SJSA1 (cell line): ENCODE measurements around the gene NCKAP5L. TPM values are rescaled to one million over a fixed set of nuclear protein-coding genes. Genes with fewer than 3 reads are reported as not detected.
A peak's percentile ranks its signal among the peaks of the same experiment; 100 is the strongest.

Experiments used
- DNase-seq, 2 experiments: peaks; one replicate each; pipeline ENCODE4 v3.0.0-alpha.2; 2015 to 2020; ENCODE audit warnings: low spot score in 2 of 2, low read depth in 1 of 2
- H3K27ac ChIP-seq: fragments of 250-450 bp; sonication (Bioruptor Pico); 2 replicates; pipeline ENCODE4 v1.5.1; 2020; ENCODE audit warnings: mild to moderate bottlenecking, moderate library complexity
- H3K27me3 ChIP-seq: fragments of 250-450 bp; sonication (Bioruptor Pico); replicated peaks from 2 replicates; pipeline ENCODE4 v1.5.1; 2020; ENCODE audit warnings: mild to moderate bottlenecking, moderate library complexity
- H3K36me3 ChIP-seq: fragments of 250-450 bp; sonication (Bioruptor Pico); 2 replicates; pipeline ENCODE4 v1.5.1; 2020; ENCODE audit warnings: mild to moderate bottlenecking
- H3K4me1 ChIP-seq: fragments of 250-450 bp; sonication (Bioruptor Pico); replicated peaks from 2 replicates; pipeline ENCODE4 v1.6.1; 2021; ENCODE audit warnings: mild to moderate bottlenecking
- H3K4me3 ChIP-seq: fragments of 250-450 bp; sonication (Bioruptor Pico); 2 replicates; pipeline ENCODE4 v1.5.1; 2020; ENCODE audit warnings: mild to moderate bottlenecking
- H3K9me3 ChIP-seq: fragments of 250-450 bp; sonication (Bioruptor Pico); replicated peaks from 2 replicates; pipeline ENCODE4 v1.5.1; 2020; ENCODE audit warnings: mild to moderate bottlenecking
- total RNA-seq: library from RNA; depleted of rRNA; stranded (reverse); fragments of >200 nt; shearing (Covaris generic); gene quantifications from 2 replicates; pipeline ENCODE4 v1.2.3, GENCODE V29; 2014

The NCKAP5L gene
- total RNA-seq, 1 experiment from 2014 or later, result 43.5 TPM

- no peak overlapping the region for H3K27ac ChIP-seq
- no peaks in the 10 kb centered on the region for H3K4me1 ChIP-seq
- H3K27me3 ChIP-seq, result peaks cover 21% of the 10 kb centered on the region
- no peak for DNase-seq
- no peak overlapping the region for H3K4me3 ChIP-seq
- H3K9me3 ChIP-seq, result no peaks in the 10 kb centered on the region
- H3K36me3 ChIP-seq, result no peaks in the 10 kb centered on the region
These were observed 25.5 kb upstream of the NCKAP5L start for GRCh38 chr12:49853671-49854070.

- H3K36me3 ChIP-seq, result peaks cover 4% of the 10 kb centered on the region; the same call in 1 of the 2 replicates
- H3K27me3 ChIP-seq, result peaks cover 5% of the 10 kb centered on the region; the same call in 1 of the 2 replicates
- H3K4me1 ChIP-seq, result peaks cover 11% of the 10 kb centered on the region
- H3K4me3 ChIP-seq, result no peak overlapping the region
- no peaks in the 10 kb centered on the region for H3K9me3 ChIP-seq
- no peak for DNase-seq
- H3K27ac ChIP-seq, result no peak overlapping the region
These were observed 18.9 kb upstream of the NCKAP5L start for GRCh38 chr12:49847161-49847560.

- Histone ChIP-seq H3K4me1 (peaks cover 19% of the 10 kb centered on the region), H3K4me3 (no peak overlapping the region), H3K36me3 (peaks cover 4% of the 10 kb centered on the region; the same call in 1 of the 2 replicates), H3K27me3 (peaks cover 5% of the 10 kb centered on the region; the same call in 1 of the 2 replicates), H3K27ac (no peak overlapping the region), H3K9me3 (no peaks in the 10 kb centered on the region)
- DNase-seq, result no peak
These were observed 17.8 kb upstream of the NCKAP5L start for GRCh38 chr12:49846032-49846431.

- Histone ChIP-seq H3K9me3 (no peaks in the 10 kb centered on the region), H3K27ac (no peak overlapping the region), H3K27me3 (no peaks in the 10 kb centered on the region; the same call in 1 of the 2 replicates), H3K4me1 (peaks cover 19% of the 10 kb centered on the region), H3K36me3 (peaks cover 4% of the 10 kb centered on the region; the same call in 1 of the 2 replicates), H3K4me3 (no peak overlapping the region)
- no peak for DNase-seq
These were observed 15.7 kb upstream of the NCKAP5L start for GRCh38 chr12:49843876-49844437.

GRCh38 chr12:49843411-49843810, 15.2 kb upstream of the NCKAP5L start:
- Histone ChIP-seq H3K36me3 (peaks cover 5% of the 10 kb centered on the region), H3K4me3 (peak overlapping the region; percentile 64), H3K4me1 (peaks cover 19% of the 10 kb centered on the region), H3K27me3 (no peaks in the 10 kb centered on the region), H3K27ac (peak overlapping the region; percentile 50), H3K9me3 (no peaks in the 10 kb centered on the region)
- DNase-seq, result no peak

GRCh38 chr12:49842519-49843352, 14.5 kb upstream of the NCKAP5L start, which contains the start of gene BCDIN3D:
BCDIN3D (minus strand) TSS chr12:49843106; CDS start chr12:49843087, 19 bp downstream.
- Histone ChIP-seq H3K9me3 (no peaks in the 10 kb centered on the region), H3K36me3 (peaks cover 10% of the 10 kb centered on the region), H3K4me3 (peak within 1 kb of the TSS; percentile 64), H3K27me3 (no peaks in the 10 kb centered on the region), H3K27ac (peak within 1 kb of the TSS; percentile 50), H3K4me1 (peaks cover 19% of the 10 kb centered on the region)
- DNase-seq, result peak; percentile 87 to 93

GRCh38 chr12:49838973-49839633, 10.9 kb upstream of the NCKAP5L start:
- peaks cover 19% of the 10 kb centered on the region for H3K4me1 ChIP-seq
- no peak overlapping the region for H3K4me3 ChIP-seq
- H3K27ac ChIP-seq, result no peak overlapping the region
- H3K27me3 ChIP-seq, result no peaks in the 10 kb centered on the region
- peak in 1 of 2 experiments; percentile 47 for DNase-seq
- peaks cover 10% of the 10 kb centered on the region for H3K36me3 ChIP-seq
- no peaks in the 10 kb centered on the region for H3K9me3 ChIP-seq

GRCh38 chr12:49832836-49833421, 4.7 kb upstream of the NCKAP5L start:
- Histone ChIP-seq H3K27me3 (no peaks in the 10 kb centered on the region), H3K9me3 (no peaks in the 10 kb centered on the region), H3K4me1 (peaks cover 17% of the 10 kb centered on the region), H3K4me3 (no peak overlapping the region), H3K36me3 (peaks cover under 1% of the 10 kb centered on the region; the same call in 1 of the 2 replicates), H3K27ac (0 out of 2 replicates have a peak overlapping the region, but pooled peaks have one; percentile 20)
- peak in 1 of 2 experiments; percentile 20 for DNase-seq

GRCh38 chr12:49831717-49832116, 3.5 kb upstream of the NCKAP5L start:
- Histone ChIP-seq H3K27me3 (no peaks in the 10 kb centered on the region), H3K4me3 (no peak overlapping the region)

GRCh38 chr12:49827401-49828099, 663 bp downstream of the NCKAP5L start:
- Histone ChIP-seq H3K27ac (peak overlapping the region; percentile 59), H3K4me1 (peaks cover 58% of the 10 kb centered on the region), H3K27me3 (no peaks in the 10 kb centered on the region), H3K9me3 (no peaks in the 10 kb centered on the region), H3K36me3 (peaks cover 38% of the 10 kb centered on the region), H3K4me3 (peak overlapping the region; percentile 69)
- DNase-seq, result peak; percentile 82 to 84

More at GRCh38 chr12:49831717-49832116, 3.5 kb upstream of the NCKAP5L start:
- no peaks in the 10 kb centered on the region for H3K9me3 ChIP-seq
- H3K36me3 ChIP-seq, result peaks cover 10% of the 10 kb centered on the region
- DNase-seq, result no peak
- H3K27ac ChIP-seq, result no peak overlapping the region
- H3K4me1 ChIP-seq, result peaks cover 26% of the 10 kb centered on the region

- Histone ChIP-seq H3K27me3 (no peaks in the 10 kb centered on the region), H3K36me3 (peaks cover 42% of the 10 kb centered on the region)
- no peak for DNase-seq
These were observed 1.2 kb downstream of the NCKAP5L start for GRCh38 chr12:49827051-49827400.

GRCh38 chr12:49825971-49826421, 2.2 kb downstream of the NCKAP5L start:
- H3K4me3 ChIP-seq, result peak overlapping the region; percentile 69
- peak overlapping the region; percentile 65 for H3K27ac ChIP-seq
- peaks cover 57% of the 10 kb centered on the region for H3K4me1 ChIP-seq
- peak; percentile 90 to 95 for DNase-seq
- no peaks in the 10 kb centered on the region for H3K9me3 ChIP-seq
- no peaks in the 10 kb centered on the region for H3K27me3 ChIP-seq
- H3K36me3 ChIP-seq, result peaks cover 50% of the 10 kb centered on the region

More at GRCh38 chr12:49827051-49827400, 1.2 kb downstream of the NCKAP5L start:
- H3K9me3 ChIP-seq, result no peaks in the 10 kb centered on the region
- peak overlapping the region; percentile 59 for H3K27ac ChIP-seq
- peak overlapping the region; percentile 69 for H3K4me3 ChIP-seq
- peaks cover 57% of the 10 kb centered on the region for H3K4me1 ChIP-seq
